Sigmoid colon (tissue), 3 donors: ENCODE results near the gene ADAMTS2.

Experiments
- CTCF ChIP-seq, 4 experiments: fragments of 450-650 bp in 3 of 4; fragments of 200-600 bp in 1 of 4; IDR thresholded peaks; one replicate each; pipeline ENCODE4 v1.5.1; 2016 to 2019; ENCODE audit warnings: antibody characterized with exemption in 4 of 4, mild to moderate bottlenecking in 3 of 4, moderate library complexity in 2 of 4
- POLR2A ChIP-seq, 2 donors: fragments of 450-650 bp; IDR thresholded peaks; one replicate each; pipeline ENCODE4 v1.6.1; 2016; ENCODE audit warnings: antibody characterized with exemption in 2 of 2, mild to moderate bottlenecking in 2 of 2, moderate library complexity in 2 of 2

- TF ChIP-seq POLR2A (IDR thresholded peaks at IDR 0.05) (no peak), CTCF (IDR thresholded peaks at IDR 0.05) (no peak)
Measured at GRCh38 chr5:179342577-179342976, 2.7 kb downstream of the ADAMTS2 start.
